IMR-90 (cell line): ENCODE measurements around the gene PSMC3. TPM values are rescaled to one million over a fixed set of nuclear protein-coding genes. Genes with fewer than 3 reads are reported as not detected.

ENCODE experiments used
- ATAC-seq: fragments of 200-7000 bp; cut with Tn5 transposase; 2 replicates; pipeline ENCODE4 v1.9.1; 2020; ENCODE audit warnings: low read depth, mild to moderate bottlenecking, moderate library complexity
- BruUV-seq: library from RNA; stranded (reverse); fragments of 400-500 nt; replicated peaks from 2 replicates; lab custom pipeline; 2021; lab: Mats Ljungman, UMichigan
- CTCF ChIA-PET: fragments of 300-600 bp; formaldehyde crosslinking; extraction: SDS; loops from one replicate; lab custom pipeline; 2021; ENCODE audit warnings: antibody characterized with exemption; lab: Yijun Ruan, JAX
- POLR2A ChIA-PET: fragments of 300-600 bp; sonication (Branson Sonifier 250); formaldehyde crosslinking; loops from one replicate; lab custom pipeline; 2022; ENCODE audit warnings: antibody characterized with exemption; ENCODE audit not compliant: unreplicated experiment; lab: Charles Lee
- DNase-seq: peaks from one replicate; pipeline ENCODE4 v3.0.0; 2013
- H2AFZ ChIP-seq: replicated peaks from 2 replicates; pipeline ENCODE3; 2013; ENCODE audit warnings: low read length, mild to moderate bottlenecking; ENCODE audit not compliant: poor library complexity
- H2AK5ac ChIP-seq: 2 replicates; pipeline ENCODE4 v1.6.1; 2013; ENCODE audit warnings: low read depth, low read length, inconsistent platforms
- H2AK9ac ChIP-seq: replicated peaks from 2 replicates; pipeline ENCODE3; 2013; ENCODE audit warnings: mild to moderate bottlenecking, low read depth, low read length, moderate library complexity; ENCODE audit not compliant: poor library complexity
- H2BK120ac ChIP-seq: 2 replicates; pipeline ENCODE4 v1.6.1; 2013; ENCODE audit warnings: low read depth, low read length, inconsistent platforms
- H2BK15ac ChIP-seq: 3 replicates; pipeline ENCODE4 v1.6.1; 2013; ENCODE audit warnings: low read depth, low read length, inconsistent platforms
- H2BK20ac ChIP-seq: 2 replicates; pipeline ENCODE4 v1.6.1; 2013; ENCODE audit warnings: low read depth, mild to moderate bottlenecking, inconsistent platforms, low read length, moderate library complexity
- H2BK5ac ChIP-seq: 2 replicates; pipeline ENCODE4 v1.6.1; 2013; ENCODE audit warnings: mild to moderate bottlenecking, low read depth, low read length, inconsistent platforms; ENCODE audit not compliant: poor library complexity, severe bottlenecking
- H3K14ac ChIP-seq: replicated peaks from 2 replicates; pipeline ENCODE4 v1.6.1; 2013; ENCODE audit warnings: low read depth, low read length, inconsistent platforms
- H3K18ac ChIP-seq: 2 replicates; pipeline ENCODE4 v1.6.1; 2013; ENCODE audit warnings: low read depth, low read length, control low read depth
- H3K23ac ChIP-seq: 2 replicates; pipeline ENCODE4 v1.6.1; 2013; ENCODE audit warnings: low read depth, low read length, inconsistent platforms
- H3K27ac ChIP-seq: 2 replicates; pipeline ENCODE4 v1.5.1; 2013; ENCODE audit warnings: mild to moderate bottlenecking, control low read depth, low read length; ENCODE audit not compliant: insufficient read depth
- H3K27me3 ChIP-seq: 2 replicates; pipeline ENCODE4 v1.6.1; 2013; ENCODE audit warnings: low read length; ENCODE audit not compliant: control insufficient read depth, insufficient read depth
- H3K36me3 ChIP-seq: 2 replicates; pipeline ENCODE4 v1.6.1; 2013; ENCODE audit warnings: low read length, mixed read lengths; ENCODE audit not compliant: control insufficient read depth, insufficient read depth
- H3K4ac ChIP-seq: 2 replicates; pipeline ENCODE4 v1.6.1; 2013; ENCODE audit warnings: low read depth, low read length, inconsistent platforms
- H3K4me1 ChIP-seq: 2 replicates; pipeline ENCODE4 v1.6.1; 2013; ENCODE audit warnings: low read length, mixed read lengths; ENCODE audit not compliant: control insufficient read depth, insufficient read depth
- H3K4me2 ChIP-seq: 2 replicates; pipeline ENCODE4 v1.6.1; 2013; ENCODE audit warnings: low read depth, mild to moderate bottlenecking, control low read depth, low read length, moderate library complexity
- H3K4me3 ChIP-seq: 2 replicates; pipeline ENCODE4 v1.5.1; 2013; ENCODE audit warnings: low read depth, mild to moderate bottlenecking, control low read depth, low read length, moderate library complexity; ENCODE audit not compliant: insufficient read depth
- H3K56ac ChIP-seq: 2 replicates; pipeline ENCODE4 v1.6.1; 2013; ENCODE audit warnings: low read length, inconsistent platforms; ENCODE audit not compliant: insufficient read depth; ENCODE audit errors: extremely low read depth
- H3K79me1 ChIP-seq, 2 experiments: 2 replicates each; pipeline ENCODE4 v1.6.1; 2013; ENCODE audit warnings: low read length in 2 of 2, inconsistent platforms in 1 of 2, low read depth in 1 of 2
- H3K9ac ChIP-seq: 2 replicates; pipeline ENCODE4 v1.6.1; 2013; ENCODE audit warnings: low read depth, low read length, control low read depth
- H3K9me1 ChIP-seq: 2 replicates; pipeline ENCODE4 v1.6.1; 2013; ENCODE audit warnings: low read length, inconsistent platforms; ENCODE audit not compliant: insufficient read depth
- H3K9me3 ChIP-seq: 2 replicates; pipeline ENCODE4 v1.6.1; 2013; ENCODE audit warnings: low read length; ENCODE audit not compliant: control insufficient read depth, insufficient read depth
- H4K20me1 ChIP-seq: 2 replicates; pipeline ENCODE4 v1.6.1; 2013; ENCODE audit warnings: low read length, inconsistent platforms; ENCODE audit not compliant: insufficient read depth
- H4K5ac ChIP-seq: 2 replicates; pipeline ENCODE4 v1.6.1; 2013; ENCODE audit warnings: mild to moderate bottlenecking, low read depth, low read length, control low read depth
- H4K8ac ChIP-seq, 2 experiments: 2 replicates each; pipeline ENCODE4 v1.6.1; 2013; ENCODE audit warnings: low read depth in 2 of 2, low read length in 2 of 2, control low read depth in 1 of 2, inconsistent platforms in 1 of 2
- H4K91ac ChIP-seq: 2 replicates; pipeline ENCODE4 v1.6.1; 2013; ENCODE audit warnings: low read depth, low read length, inconsistent platforms; ENCODE audit not compliant: insufficient read depth
- BHLHE40 ChIP-seq: fragments of 150-350 bp; IDR thresholded peaks from 2 replicates; pipeline ENCODE4 v1.6.1; 2016; ENCODE audit warnings: mild to moderate bottlenecking, low read depth, low read length
- CEBPB ChIP-seq: IDR thresholded peaks from 2 replicates; pipeline ENCODE4 v1.6.1; 2012; ENCODE audit warnings: low read depth, low read length, improper control_type of control experiment
- CHD1 ChIP-seq: IDR thresholded peaks from 2 replicates; pipeline ENCODE4 v1.6.1; 2012; ENCODE audit warnings: low read depth, low read length, improper control_type of control experiment
- CTCF ChIP-seq: conservative IDR thresholded peaks from 2 replicates; pipeline ENCODE4 v1.5.1; 2012; ENCODE audit warnings: mild to moderate bottlenecking, low read depth, low read length, improper control_type of control experiment
- ELK1 ChIP-seq: fragments of 150-350 bp; IDR thresholded peaks from 2 replicates; pipeline ENCODE4 v1.6.1; 2016; ENCODE audit warnings: low read depth, mild to moderate bottlenecking, low read length, moderate library complexity, borderline replicate concordance
- FOS ChIP-seq: fragments of 150-350 bp; IDR thresholded peaks from 2 replicates; pipeline ENCODE4 v1.6.1; 2016; ENCODE audit warnings: low read depth, low read length
- MAFK ChIP-seq: IDR thresholded peaks from 2 replicates; pipeline ENCODE4 v1.6.1; 2012; ENCODE audit warnings: low read depth, low read length, improper control_type of control experiment
- MAZ ChIP-seq: IDR thresholded peaks from 2 replicates; pipeline ENCODE4 v1.6.1; 2012; ENCODE audit warnings: low read depth, mild to moderate bottlenecking, low read length, improper control_type of control experiment, moderate library complexity, borderline replicate concordance
- MXI1 ChIP-seq: IDR thresholded peaks from 2 replicates; pipeline ENCODE4 v1.6.1; 2012; ENCODE audit warnings: low read depth, mild to moderate bottlenecking, low read length, moderate library complexity, borderline replicate concordance
- NFE2L2 ChIP-seq: fragments of 150-350 bp; IDR thresholded peaks from 2 replicates; pipeline ENCODE4 v1.6.1; 2016; ENCODE audit warnings: low read depth, mild to moderate bottlenecking, low read length
- POLR2A ChIP-seq: IDR thresholded peaks from 2 replicates; pipeline ENCODE4 v1.6.1; 2012; ENCODE audit warnings: mild to moderate bottlenecking, low read depth, low read length
- RAD21 ChIP-seq: IDR thresholded peaks from 2 replicates; pipeline ENCODE4 v1.6.1; 2012; ENCODE audit warnings: low read length, improper control_type of control experiment
- RFX5 ChIP-seq: IDR thresholded peaks from 2 replicates; pipeline ENCODE4 v1.8.0; 2012; ENCODE audit warnings: low read depth, mild to moderate bottlenecking, low read length, moderate library complexity
- SMC3 ChIP-seq: fragments of 150-350 bp; IDR thresholded peaks from 2 replicates; pipeline ENCODE4 v1.6.1; 2016; ENCODE audit warnings: low read depth, mild to moderate bottlenecking, antibody characterized with exemption, low read length, moderate library complexity
- USF2 ChIP-seq: fragments of 150-350 bp; IDR thresholded peaks from 2 replicates; pipeline ENCODE4 v1.6.1; 2017; ENCODE audit warnings: mild to moderate bottlenecking, antibody characterized with exemption, low read length, low read depth
- WGBS, 2 experiments: methylation state at CpG; one replicate each; pipeline versions ENCODE4 v1.1.5 to v1.1.7; 2013; ENCODE audit warnings: missing lambda C conversion rate in 2 of 2; ENCODE audit not compliant: insufficient read length in 1 of 2; ENCODE audit errors: extremely low coverage in 2 of 2; 5-methylcytosine and 5-hydroxymethylcytosine counted together
- dilution Hi-C: fragments of 300-500 bp; cut with HindIII; formaldehyde crosslinking; loops from one replicate; pipeline ENCODE4 v1.14.3; 2018; ENCODE audit warnings: low sequenced_read_pairs; ENCODE audit not compliant: unreplicated experiment
- in situ Hi-C: fragments of 300-500 bp; cut with MboI; formaldehyde crosslinking; loops from 3 replicates; pipeline ENCODE4 v1.14.3; 2019; ENCODE audit warnings: low sequenced_read_pairs, inconsistent platforms, mixed read lengths
- intact Hi-C: fragments of 100-400 bp; cut with micrococcal nuclease; formaldehyde crosslinking; loops from 2 replicates; pipeline ENCODE4 v1.10.0; 2022
- polyA plus RNA-seq, 3 experiments: library from polyadenylated mRNA; depleted of rRNA; stranded (reverse); fragments of >200 nt; gene quantifications; 2 replicates each; pipeline ENCODE4 v1.2.3, GENCODE V29; 2012; ENCODE audit warnings: low replicate concordance in 1 of 3
- total RNA-seq: library from RNA; depleted of rRNA; stranded (reverse); fragments of >200 nt; gene quantifications from 2 replicates; pipeline ENCODE4 v1.2.3, GENCODE V29; 2012

Gene PSMC3
- total and polyA plus RNA-seq, 2 of the 4 experiments (the other 2 are of a cell fraction), result 238 to 253 TPM

- POLR2A ChIA-PET, result no interaction called here
- TF ChIP-seq NFE2L2 (no peak), ELK1 (no peak), POLR2A (no peak), CEBPB (no peak), CTCF (no peak), FOS (no peak), USF2 (no peak), MAFK (no peak), RAD21 (no peak), CHD1 (no peak), BHLHE40 (no peak), SMC3 (no peak), RFX5 (no peak), MXI1 (no peak), MAZ (no peak)
Observed at GRCh38 chr11:47433157-47433556, 6.9 kb upstream of the PSMC3 start.

More at GRCh38 chr11:47433157-47433556, 6.9 kb upstream of the PSMC3 start:
- Histone ChIP-seq H3K4me1 (no peaks in the 10 kb centered on the region), H3K4me3 (no peak overlapping the region), H3K27ac (no peak overlapping the region), H2AK9ac (no peak overlapping the region), H3K18ac (no peak overlapping the region), H2BK20ac (no peak overlapping the region), H3K23ac (no peak overlapping the region), H3K4ac (no peak overlapping the region), H4K20me1 (no peaks in the 10 kb centered on the region), H3K9me1 (peaks cover 3% of the 10 kb centered on the region; the same call in 1 of the 2 replicates), H2BK120ac (no peak overlapping the region), H3K9me3 (no peaks in the 10 kb centered on the region), H2BK5ac (no peak overlapping the region), H3K4me2 (no peak overlapping the region), H4K8ac (no peak overlapping the region), H3K14ac (no peak overlapping the region), H3K9ac (no peak overlapping the region), H3K27me3 (no peaks in the 10 kb centered on the region), H2AFZ (peak overlapping the region; percentile 18), H3K56ac (no peak overlapping the region), H4K5ac (no peak overlapping the region), H3K36me3 (no peaks in the 10 kb centered on the region), H2BK15ac (no peak overlapping the region), H4K91ac (no peak overlapping the region), H3K79me1 (no peaks in the 10 kb centered on the region), H2AK5ac (no peak overlapping the region)
- in situ Hi-C loops, result no loop called here
- BruUV-seq, result no TSS peak
- ATAC-seq (no peak), DNase-seq (no peak)
- CTCF ChIA-PET, result no interaction called here
- WGBS, 2 experiments, result 70% methylated on average over 3 of the region's 3 CpGs; no CpG with 5 or more reads in 1 of the 2 experiments
- intact Hi-C loops, result no loop called here
- dilution Hi-C loops, result no loop called here
